Fibroblast of lung (primary cell): ENCODE results near the gene VWA8. TPM values are rescaled to one million over a fixed set of nuclear protein-coding genes. Genes with fewer than 3 reads are reported as not detected.
A peak's percentile ranks its signal among the peaks of the same experiment; 100 is the strongest.

Experiments
- DNase-seq, 2 donors: peaks; one replicate each; pipeline versions ENCODE4 v3.0.0 to v3.0.0-alpha.2; 2010; ENCODE audit warnings: low read depth in 2 of 2
- H2AFZ ChIP-seq: 2 replicates; pipeline ENCODE4 v1.5.1; 2012; ENCODE audit warnings: low read length, control low read depth, inconsistent platforms
- H3K27ac ChIP-seq: 2 replicates; pipeline ENCODE4 v1.5.1; 2011; ENCODE audit warnings: low read length, control low read depth; ENCODE audit not compliant: insufficient read depth
- H3K27me3 ChIP-seq: 2 replicates; pipeline ENCODE4 v1.5.1; 2011; ENCODE audit warnings: mild to moderate bottlenecking, low read length; ENCODE audit not compliant: control insufficient read depth, insufficient read depth
- H3K36me3 ChIP-seq: 2 replicates; pipeline ENCODE4 v1.5.1; 2011; ENCODE audit warnings: low read length; ENCODE audit not compliant: control insufficient read depth, insufficient read depth
- H3K4me1 ChIP-seq: 2 replicates; pipeline ENCODE4 v1.5.1; 2011; ENCODE audit warnings: low read length; ENCODE audit not compliant: control insufficient read depth, insufficient read depth; ENCODE audit errors: extremely low read depth
- H3K4me2 ChIP-seq: 2 replicates; pipeline ENCODE4 v1.5.1; 2011; ENCODE audit warnings: low read length, control low read depth; ENCODE audit not compliant: insufficient read depth; ENCODE audit errors: extremely low read depth
- H3K4me3 ChIP-seq, 4 experiments: fragments of 200-600 bp in 1 of 4; sonication (generic) in 1 of 4; replicated peaks in 1 of 4; 2 replicates each; pipeline ENCODE4 v1.5.1; 2011 to 2016; ENCODE audit warnings: low read length in 4 of 4, low read depth in 3 of 4, mild to moderate bottlenecking in 3 of 4, control low read depth in 2 of 4, inconsistent platforms in 1 of 4, mixed read lengths in 1 of 4; ENCODE audit not compliant: insufficient read depth in 1 of 4; ENCODE audit errors: control extremely low read depth in 1 of 4
- H3K79me2 ChIP-seq: 2 replicates; pipeline ENCODE4 v1.5.1; 2012; ENCODE audit warnings: mild to moderate bottlenecking, low read length, inconsistent platforms; ENCODE audit not compliant: control insufficient read depth, insufficient read depth
- H3K9ac ChIP-seq: 2 replicates; pipeline ENCODE4 v1.5.1; 2011; ENCODE audit warnings: mild to moderate bottlenecking, low read length, control low read depth; ENCODE audit not compliant: insufficient read depth
- H3K9me3 ChIP-seq: 2 replicates; pipeline ENCODE4 v1.5.1; 2012; ENCODE audit warnings: low read depth, low read length; ENCODE audit not compliant: control insufficient read depth, insufficient read depth
- H4K20me1 ChIP-seq: 2 replicates; pipeline ENCODE4 v1.5.1; 2011; ENCODE audit warnings: low read length; ENCODE audit not compliant: control insufficient read depth, insufficient read depth; ENCODE audit errors: extremely low read depth
- EZH2 ChIP-seq: IDR thresholded peaks from 2 replicates; pipeline ENCODE4 v1.5.1; 2012; ENCODE audit warnings: low read length, control low read depth, mild to moderate bottlenecking; ENCODE audit errors: missing control alignments
- polyA plus RNA-seq, 2 donors: library from polyadenylated mRNA; depleted of rRNA in 1 of 2; stranded (reverse) in 1 of 2; unstranded in 1 of 2; fragments of >200 nt; gene quantifications; 2 replicates each; pipeline ENCODE4 v1.2.1, GENCODE V29; 2011 to 2012; ENCODE audit warnings: missing spikeins in 1 of 2
- total RNA-seq: library from RNA; depleted of rRNA; stranded (reverse); fragments of >200 nt; gene quantifications from 2 replicates; pipeline ENCODE4 v1.2.1, GENCODE V29; 2014
- TF ChIP-seq, protein P1 (sequence below), 2 donors: IDR thresholded peaks in 1 of 2; conservative IDR thresholded peaks in 1 of 2; 1 replicate in 1 of 2; 2 replicates in 1 of 2; pipeline ENCODE4 v1.5.1; 2011 to 2012; ENCODE audit warnings: low read length in 2 of 2, control low read depth in 1 of 2, inconsistent platforms in 1 of 2, low read depth in 1 of 2, mild to moderate bottlenecking in 1 of 2

Gene VWA8
- total and polyA plus RNA-seq, 2 donors (not counting 1 experiment from before 2014, with no cell fraction given) = 12.6 to 29.9 TPM

DNA sequence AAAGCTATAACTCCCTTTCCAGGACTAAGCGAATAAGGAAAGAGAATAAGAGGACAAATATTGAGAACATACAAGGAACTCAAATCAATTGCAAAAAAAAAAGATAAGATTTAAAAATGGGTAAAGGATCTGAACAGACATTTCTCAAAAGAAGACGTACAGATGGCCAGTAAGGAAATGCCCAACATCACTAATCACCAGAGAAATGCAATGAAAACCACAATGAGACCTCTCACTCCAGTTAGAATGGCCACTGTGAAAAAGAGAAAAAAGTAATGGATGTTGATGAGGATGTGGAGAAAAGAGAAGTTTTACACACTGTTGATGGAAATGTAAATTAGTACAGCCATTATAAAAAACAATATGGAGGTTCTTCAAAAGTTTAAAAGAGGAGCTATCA, 63.8 kb downstream of the VWA8 start:
- Histone ChIP-seq H3K4me2 (no peak overlapping the region), H3K9me3 (no peaks in the 10 kb centered on the region), H3K27me3 (no peaks in the 10 kb centered on the region), H4K20me1 (no peaks in the 10 kb centered on the region), H3K4me1 (no peaks in the 10 kb centered on the region), H3K36me3 (no peaks in the 10 kb centered on the region), H3K27ac (no peak overlapping the region), H3K9ac (no peak overlapping the region), H2AFZ (no peak overlapping the region), H3K79me2 (no peaks in the 10 kb centered on the region), H3K4me3 (no peak overlapping the region)
- DNase-seq = peak in 1 of 2 donors; percentile 46
- TF ChIP-seq, protein P1, sequence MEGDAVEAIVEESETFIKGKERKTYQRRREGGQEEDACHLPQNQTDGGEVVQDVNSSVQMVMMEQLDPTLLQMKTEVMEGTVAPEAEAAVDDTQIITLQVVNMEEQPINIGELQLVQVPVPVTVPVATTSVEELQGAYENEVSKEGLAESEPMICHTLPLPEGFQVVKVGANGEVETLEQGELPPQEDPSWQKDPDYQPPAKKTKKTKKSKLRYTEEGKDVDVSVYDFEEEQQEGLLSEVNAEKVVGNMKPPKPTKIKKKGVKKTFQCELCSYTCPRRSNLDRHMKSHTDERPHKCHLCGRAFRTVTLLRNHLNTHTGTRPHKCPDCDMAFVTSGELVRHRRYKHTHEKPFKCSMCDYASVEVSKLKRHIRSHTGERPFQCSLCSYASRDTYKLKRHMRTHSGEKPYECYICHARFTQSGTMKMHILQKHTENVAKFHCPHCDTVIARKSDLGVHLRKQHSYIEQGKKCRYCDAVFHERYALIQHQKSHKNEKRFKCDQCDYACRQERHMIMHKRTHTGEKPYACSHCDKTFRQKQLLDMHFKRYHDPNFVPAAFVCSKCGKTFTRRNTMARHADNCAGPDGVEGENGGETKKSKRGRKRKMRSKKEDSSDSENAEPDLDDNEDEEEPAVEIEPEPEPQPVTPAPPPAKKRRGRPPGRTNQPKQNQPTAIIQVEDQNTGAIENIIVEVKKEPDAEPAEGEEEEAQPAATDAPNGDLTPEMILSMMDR (conservative IDR thresholded peaks at IDR 0.05 in 1 of 2, IDR thresholded peaks at IDR 0.05 in 1 of 2; ENCODE audit: low read depth in 1 of 2, low read length in 2 of 2) = no peak
- TF ChIP-seq EZH2 = no peak

- no peak overlapping the region for H3K4me3 ChIP-seq
- H3K9me3 ChIP-seq = no peaks in the 10 kb centered on the region
- no peaks in the 10 kb centered on the region for H3K79me2 ChIP-seq
- no peak for DNase-seq
- no peak overlapping the region for H3K4me2 ChIP-seq
- no peak overlapping the region for H3K27ac ChIP-seq
- no peak overlapping the region for H2AFZ ChIP-seq
- H3K36me3 ChIP-seq = no peaks in the 10 kb centered on the region
- H3K9ac ChIP-seq = no peak overlapping the region
- TF ChIP-seq, protein P1 (conservative IDR thresholded peaks at IDR 0.05 in 1 of 2, IDR thresholded peaks at IDR 0.05 in 1 of 2; ENCODE audit: low read depth in 1 of 2, low read length in 2 of 2) = no peak
- TF ChIP-seq EZH2 = no peak
- no peaks in the 10 kb centered on the region for H3K4me1 ChIP-seq
- no peaks in the 10 kb centered on the region for H3K27me3 ChIP-seq
- H4K20me1 ChIP-seq = no peaks in the 10 kb centered on the region
These were observed 65.4 kb downstream of the VWA8 start for GRCh38 chr13:41895478-41895877.

- Histone ChIP-seq H3K9me3 (no peaks in the 10 kb centered on the region), H2AFZ (no peak overlapping the region), H3K79me2 (no peaks in the 10 kb centered on the region), H3K4me3 (no peak overlapping the region), H3K4me1 (no peaks in the 10 kb centered on the region), H3K36me3 (no peaks in the 10 kb centered on the region), H3K4me2 (no peak overlapping the region), H4K20me1 (no peaks in the 10 kb centered on the region), H3K27ac (no peak overlapping the region), H3K9ac (no peak overlapping the region), H3K27me3 (no peaks in the 10 kb centered on the region)
- DNase-seq = no peak
- TF ChIP-seq EZH2 = no peak
- TF ChIP-seq, protein P1 (conservative IDR thresholded peaks at IDR 0.05 in 1 of 2, IDR thresholded peaks at IDR 0.05 in 1 of 2; ENCODE audit: low read depth in 1 of 2, low read length in 2 of 2) = no peak
These were observed 69.8 kb downstream of the VWA8 start for GRCh38 chr13:41891119-41891518.
